ENCODE results near the gene HIVEP3.

GRCh38 chr1:41776891-41777441 lies 141.8 kb downstream of the HIVEP3 start:
- no peak for TF ChIP-seq EZH2 (IDR thresholded peaks at IDR 0.05; ENCODE audit: low read length)
- TF ChIP-seq, protein P1, sequence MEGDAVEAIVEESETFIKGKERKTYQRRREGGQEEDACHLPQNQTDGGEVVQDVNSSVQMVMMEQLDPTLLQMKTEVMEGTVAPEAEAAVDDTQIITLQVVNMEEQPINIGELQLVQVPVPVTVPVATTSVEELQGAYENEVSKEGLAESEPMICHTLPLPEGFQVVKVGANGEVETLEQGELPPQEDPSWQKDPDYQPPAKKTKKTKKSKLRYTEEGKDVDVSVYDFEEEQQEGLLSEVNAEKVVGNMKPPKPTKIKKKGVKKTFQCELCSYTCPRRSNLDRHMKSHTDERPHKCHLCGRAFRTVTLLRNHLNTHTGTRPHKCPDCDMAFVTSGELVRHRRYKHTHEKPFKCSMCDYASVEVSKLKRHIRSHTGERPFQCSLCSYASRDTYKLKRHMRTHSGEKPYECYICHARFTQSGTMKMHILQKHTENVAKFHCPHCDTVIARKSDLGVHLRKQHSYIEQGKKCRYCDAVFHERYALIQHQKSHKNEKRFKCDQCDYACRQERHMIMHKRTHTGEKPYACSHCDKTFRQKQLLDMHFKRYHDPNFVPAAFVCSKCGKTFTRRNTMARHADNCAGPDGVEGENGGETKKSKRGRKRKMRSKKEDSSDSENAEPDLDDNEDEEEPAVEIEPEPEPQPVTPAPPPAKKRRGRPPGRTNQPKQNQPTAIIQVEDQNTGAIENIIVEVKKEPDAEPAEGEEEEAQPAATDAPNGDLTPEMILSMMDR (optimal IDR thresholded peaks at IDR 0.05 in 1 of 3, IDR thresholded peaks at IDR 0.05 in 1 of 3, conservative IDR thresholded peaks at IDR 0.05 in 1 of 3; ENCODE audit: extremely low read depth in 1 of 3, insufficient read depth in 2 of 3, low read length in 3 of 3), result no peak

Measured in keratinocyte (primary cell).